IMR-90 (cell line): Measurements from ENCODE around the gene PLA2G4F. TPM values are rescaled to one million over a fixed set of nuclear protein-coding genes. Genes with fewer than 3 reads are reported as not detected.

Experiments used
- ATAC-seq: fragments of 200-7000 bp; cut with Tn5 transposase; 2 replicates; pipeline ENCODE4 v1.9.1; 2020; ENCODE audit warnings: low read depth, mild to moderate bottlenecking, moderate library complexity
- BruUV-seq: library from RNA; stranded (reverse); fragments of 400-500 nt; replicated peaks from 2 replicates; lab custom pipeline; 2021; lab: Mats Ljungman, UMichigan
- CTCF ChIA-PET: fragments of 300-600 bp; formaldehyde crosslinking; extraction: SDS; loops from one replicate; lab custom pipeline; 2021; ENCODE audit warnings: antibody characterized with exemption; lab: Yijun Ruan, JAX
- POLR2A ChIA-PET: fragments of 300-600 bp; sonication (Branson Sonifier 250); formaldehyde crosslinking; loops from one replicate; lab custom pipeline; 2022; ENCODE audit warnings: antibody characterized with exemption; ENCODE audit not compliant: unreplicated experiment; lab: Charles Lee
- DNase-seq: peaks from one replicate; pipeline ENCODE4 v3.0.0; 2013
- H2AFZ ChIP-seq: replicated peaks from 2 replicates; pipeline ENCODE3; 2013; ENCODE audit warnings: low read length, mild to moderate bottlenecking; ENCODE audit not compliant: poor library complexity
- H2AK5ac ChIP-seq: 2 replicates; pipeline ENCODE4 v1.6.1; 2013; ENCODE audit warnings: low read depth, low read length, inconsistent platforms
- H2AK9ac ChIP-seq: replicated peaks from 2 replicates; pipeline ENCODE3; 2013; ENCODE audit warnings: mild to moderate bottlenecking, low read depth, low read length, moderate library complexity; ENCODE audit not compliant: poor library complexity
- H2BK120ac ChIP-seq: 2 replicates; pipeline ENCODE4 v1.6.1; 2013; ENCODE audit warnings: low read depth, low read length, inconsistent platforms
- H2BK15ac ChIP-seq: 3 replicates; pipeline ENCODE4 v1.6.1; 2013; ENCODE audit warnings: low read depth, low read length, inconsistent platforms
- H2BK20ac ChIP-seq: 2 replicates; pipeline ENCODE4 v1.6.1; 2013; ENCODE audit warnings: low read depth, mild to moderate bottlenecking, inconsistent platforms, low read length, moderate library complexity
- H2BK5ac ChIP-seq: 2 replicates; pipeline ENCODE4 v1.6.1; 2013; ENCODE audit warnings: mild to moderate bottlenecking, low read depth, low read length, inconsistent platforms; ENCODE audit not compliant: poor library complexity, severe bottlenecking
- H3K14ac ChIP-seq: replicated peaks from 2 replicates; pipeline ENCODE4 v1.6.1; 2013; ENCODE audit warnings: low read depth, low read length, inconsistent platforms
- H3K18ac ChIP-seq: 2 replicates; pipeline ENCODE4 v1.6.1; 2013; ENCODE audit warnings: low read depth, low read length, control low read depth
- H3K23ac ChIP-seq: 2 replicates; pipeline ENCODE4 v1.6.1; 2013; ENCODE audit warnings: low read depth, low read length, inconsistent platforms
- H3K27ac ChIP-seq: 2 replicates; pipeline ENCODE4 v1.5.1; 2013; ENCODE audit warnings: mild to moderate bottlenecking, control low read depth, low read length; ENCODE audit not compliant: insufficient read depth
- H3K27me3 ChIP-seq: 2 replicates; pipeline ENCODE4 v1.6.1; 2013; ENCODE audit warnings: low read length; ENCODE audit not compliant: control insufficient read depth, insufficient read depth
- H3K36me3 ChIP-seq: 2 replicates; pipeline ENCODE4 v1.6.1; 2013; ENCODE audit warnings: low read length, mixed read lengths; ENCODE audit not compliant: control insufficient read depth, insufficient read depth
- H3K4ac ChIP-seq: 2 replicates; pipeline ENCODE4 v1.6.1; 2013; ENCODE audit warnings: low read depth, low read length, inconsistent platforms
- H3K4me1 ChIP-seq: 2 replicates; pipeline ENCODE4 v1.6.1; 2013; ENCODE audit warnings: low read length, mixed read lengths; ENCODE audit not compliant: control insufficient read depth, insufficient read depth
- H3K4me2 ChIP-seq: 2 replicates; pipeline ENCODE4 v1.6.1; 2013; ENCODE audit warnings: low read depth, mild to moderate bottlenecking, control low read depth, low read length, moderate library complexity
- H3K4me3 ChIP-seq: 2 replicates; pipeline ENCODE4 v1.5.1; 2013; ENCODE audit warnings: low read depth, mild to moderate bottlenecking, control low read depth, low read length, moderate library complexity; ENCODE audit not compliant: insufficient read depth
- H3K56ac ChIP-seq: 2 replicates; pipeline ENCODE4 v1.6.1; 2013; ENCODE audit warnings: low read length, inconsistent platforms; ENCODE audit not compliant: insufficient read depth; ENCODE audit errors: extremely low read depth
- H3K79me1 ChIP-seq, 2 experiments: 2 replicates each; pipeline ENCODE4 v1.6.1; 2013; ENCODE audit warnings: low read length in 2 of 2, inconsistent platforms in 1 of 2, low read depth in 1 of 2
- H3K9ac ChIP-seq: 2 replicates; pipeline ENCODE4 v1.6.1; 2013; ENCODE audit warnings: low read depth, low read length, control low read depth
- H3K9me1 ChIP-seq: 2 replicates; pipeline ENCODE4 v1.6.1; 2013; ENCODE audit warnings: low read length, inconsistent platforms; ENCODE audit not compliant: insufficient read depth
- H3K9me3 ChIP-seq: 2 replicates; pipeline ENCODE4 v1.6.1; 2013; ENCODE audit warnings: low read length; ENCODE audit not compliant: control insufficient read depth, insufficient read depth
- H4K20me1 ChIP-seq: 2 replicates; pipeline ENCODE4 v1.6.1; 2013; ENCODE audit warnings: low read length, inconsistent platforms; ENCODE audit not compliant: insufficient read depth
- H4K5ac ChIP-seq: 2 replicates; pipeline ENCODE4 v1.6.1; 2013; ENCODE audit warnings: mild to moderate bottlenecking, low read depth, low read length, control low read depth
- H4K8ac ChIP-seq, 2 experiments: 2 replicates each; pipeline ENCODE4 v1.6.1; 2013; ENCODE audit warnings: low read depth in 2 of 2, low read length in 2 of 2, control low read depth in 1 of 2, inconsistent platforms in 1 of 2
- H4K91ac ChIP-seq: 2 replicates; pipeline ENCODE4 v1.6.1; 2013; ENCODE audit warnings: low read depth, low read length, inconsistent platforms; ENCODE audit not compliant: insufficient read depth
- BHLHE40 ChIP-seq: fragments of 150-350 bp; IDR thresholded peaks from 2 replicates; pipeline ENCODE4 v1.6.1; 2016; ENCODE audit warnings: mild to moderate bottlenecking, low read depth, low read length
- POLR2A ChIP-seq: IDR thresholded peaks from 2 replicates; pipeline ENCODE4 v1.6.1; 2012; ENCODE audit warnings: mild to moderate bottlenecking, low read depth, low read length
- WGBS, 2 experiments: methylation state at CpG; one replicate each; pipeline versions ENCODE4 v1.1.5 to v1.1.7; 2013; ENCODE audit warnings: missing lambda C conversion rate in 2 of 2; ENCODE audit not compliant: insufficient read length in 1 of 2; ENCODE audit errors: extremely low coverage in 2 of 2; 5-methylcytosine and 5-hydroxymethylcytosine counted together
- dilution Hi-C: fragments of 300-500 bp; cut with HindIII; formaldehyde crosslinking; loops from one replicate; pipeline ENCODE4 v1.14.3; 2018; ENCODE audit warnings: low sequenced_read_pairs; ENCODE audit not compliant: unreplicated experiment
- in situ Hi-C: fragments of 300-500 bp; cut with MboI; formaldehyde crosslinking; loops from 3 replicates; pipeline ENCODE4 v1.14.3; 2019; ENCODE audit warnings: low sequenced_read_pairs, inconsistent platforms, mixed read lengths
- intact Hi-C: fragments of 100-400 bp; cut with micrococcal nuclease; formaldehyde crosslinking; loops from 2 replicates; pipeline ENCODE4 v1.10.0; 2022
- polyA plus RNA-seq, 3 experiments: library from polyadenylated mRNA; depleted of rRNA; stranded (reverse); fragments of >200 nt; gene quantifications; 2 replicates each; pipeline ENCODE4 v1.2.3, GENCODE V29; 2012; ENCODE audit warnings: low replicate concordance in 1 of 3
- total RNA-seq: library from RNA; depleted of rRNA; stranded (reverse); fragments of >200 nt; gene quantifications from 2 replicates; pipeline ENCODE4 v1.2.3, GENCODE V29; 2012
- TF ChIP-seq, protein P1 (sequence below): fragments of 150-350 bp; IDR thresholded peaks from 2 replicates; pipeline ENCODE4 v1.6.1; 2016; ENCODE audit warnings: low read depth, mild to moderate bottlenecking, low read length, moderate library complexity, borderline replicate concordance
- TF ChIP-seq, protein P2 (sequence below): conservative IDR thresholded peaks from 2 replicates; pipeline ENCODE4 v1.5.1; 2012; ENCODE audit warnings: mild to moderate bottlenecking, low read depth, low read length, improper control_type of control experiment

Gene PLA2G4F
- total and polyA plus RNA-seq, 2 of the 4 experiments (the other 2 are of a cell fraction), result not detected

DNA sequence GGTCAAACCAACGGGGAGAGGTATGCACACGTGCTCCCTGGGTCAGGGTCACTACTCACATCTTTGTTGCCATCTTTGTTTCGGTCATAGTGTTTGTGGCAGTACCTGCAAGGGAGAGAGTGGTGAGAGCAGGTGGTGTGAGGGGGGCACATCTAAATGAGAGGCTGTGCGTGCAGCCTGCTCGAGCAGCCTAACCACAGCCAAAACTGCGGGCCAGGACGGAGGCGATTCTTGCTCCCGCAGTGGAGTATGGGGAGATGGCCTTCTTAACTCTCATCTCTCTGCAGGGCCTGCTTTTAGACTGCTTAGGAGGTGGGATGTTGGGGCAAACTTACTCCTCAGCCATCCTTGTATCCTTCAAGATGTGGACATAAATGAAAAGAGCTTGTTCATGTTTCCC is 6.9 kb upstream of the PLA2G4F start:
- WGBS, 2 experiments, result no CpG with 5 or more reads among the region's 9 CpGs
- H2AK5ac ChIP-seq, result no peak overlapping the region
- TF ChIP-seq, protein P1, sequence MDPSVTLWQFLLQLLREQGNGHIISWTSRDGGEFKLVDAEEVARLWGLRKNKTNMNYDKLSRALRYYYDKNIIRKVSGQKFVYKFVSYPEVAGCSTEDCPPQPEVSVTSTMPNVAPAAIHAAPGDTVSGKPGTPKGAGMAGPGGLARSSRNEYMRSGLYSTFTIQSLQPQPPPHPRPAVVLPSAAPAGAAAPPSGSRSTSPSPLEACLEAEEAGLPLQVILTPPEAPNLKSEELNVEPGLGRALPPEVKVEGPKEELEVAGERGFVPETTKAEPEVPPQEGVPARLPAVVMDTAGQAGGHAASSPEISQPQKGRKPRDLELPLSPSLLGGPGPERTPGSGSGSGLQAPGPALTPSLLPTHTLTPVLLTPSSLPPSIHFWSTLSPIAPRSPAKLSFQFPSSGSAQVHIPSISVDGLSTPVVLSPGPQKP, result no peak
- TF ChIP-seq, protein P2, sequence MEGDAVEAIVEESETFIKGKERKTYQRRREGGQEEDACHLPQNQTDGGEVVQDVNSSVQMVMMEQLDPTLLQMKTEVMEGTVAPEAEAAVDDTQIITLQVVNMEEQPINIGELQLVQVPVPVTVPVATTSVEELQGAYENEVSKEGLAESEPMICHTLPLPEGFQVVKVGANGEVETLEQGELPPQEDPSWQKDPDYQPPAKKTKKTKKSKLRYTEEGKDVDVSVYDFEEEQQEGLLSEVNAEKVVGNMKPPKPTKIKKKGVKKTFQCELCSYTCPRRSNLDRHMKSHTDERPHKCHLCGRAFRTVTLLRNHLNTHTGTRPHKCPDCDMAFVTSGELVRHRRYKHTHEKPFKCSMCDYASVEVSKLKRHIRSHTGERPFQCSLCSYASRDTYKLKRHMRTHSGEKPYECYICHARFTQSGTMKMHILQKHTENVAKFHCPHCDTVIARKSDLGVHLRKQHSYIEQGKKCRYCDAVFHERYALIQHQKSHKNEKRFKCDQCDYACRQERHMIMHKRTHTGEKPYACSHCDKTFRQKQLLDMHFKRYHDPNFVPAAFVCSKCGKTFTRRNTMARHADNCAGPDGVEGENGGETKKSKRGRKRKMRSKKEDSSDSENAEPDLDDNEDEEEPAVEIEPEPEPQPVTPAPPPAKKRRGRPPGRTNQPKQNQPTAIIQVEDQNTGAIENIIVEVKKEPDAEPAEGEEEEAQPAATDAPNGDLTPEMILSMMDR, result no peak
- TF ChIP-seq POLR2A (no peak), BHLHE40 (no peak)
- H3K9ac ChIP-seq, result no peak overlapping the region
- H3K27ac ChIP-seq, result no peak overlapping the region
- DNase-seq, result no peak
- peaks cover 17% of the 10 kb centered on the region for H3K9me1 ChIP-seq
- no peaks in the 10 kb centered on the region; the same call in 1 of the 2 replicates for H4K20me1 ChIP-seq
- no TSS peak for BruUV-seq
- H2AFZ ChIP-seq, result no peak overlapping the region
- H3K79me1 ChIP-seq, result peaks cover 0 to 6% of the 10 kb centered on the region in 2 experiments; a peak in 1 of 4 replicates
- H2BK5ac ChIP-seq, result no peak overlapping the region
- intact Hi-C loops, result no loop called here
- no peak overlapping the region for H2BK15ac ChIP-seq
- H4K91ac ChIP-seq, result no peak overlapping the region
- H2AK9ac ChIP-seq, result no peak overlapping the region
- no peak overlapping the region for H4K8ac ChIP-seq
- no peaks in the 10 kb centered on the region; the same call in 1 of the 2 replicates for H3K4me1 ChIP-seq
- no peaks in the 10 kb centered on the region for H3K9me3 ChIP-seq
- H3K56ac ChIP-seq, result no peak overlapping the region
- H3K14ac ChIP-seq, result no peak overlapping the region
- peaks cover 83% of the 10 kb centered on the region for H3K36me3 ChIP-seq
- H4K5ac ChIP-seq, result no peak overlapping the region
- CTCF ChIA-PET, result no interaction called here
- ATAC-seq, result no peak
- H3K4me3 ChIP-seq, result no peak overlapping the region
- no peak overlapping the region for H2BK20ac ChIP-seq
- no peak overlapping the region for H3K18ac ChIP-seq
- in situ Hi-C loops, result no loop called here
- no peak overlapping the region for H3K23ac ChIP-seq
- H3K27me3 ChIP-seq, result no peaks in the 10 kb centered on the region
- POLR2A ChIA-PET, result interaction anchor here (0.6 kb wide), 1 partner anchor 9 kb away, joined by 4 read pairs; no protein-coding TSS in a partner anchor
- H2BK120ac ChIP-seq, result no peak overlapping the region
- H3K4ac ChIP-seq, result no peak overlapping the region
- dilution Hi-C loops, result no loop called here
- H3K4me2 ChIP-seq, result no peak overlapping the region
